GM19468 (cell line): ENCODE data around the gene PPP2R5C.

ENCODE experiments used
- ATAC-seq: cut with Tn5 transposase; IDR thresholded peaks from one replicate; pipeline ENCODE4 v1.9.1; 2021; ENCODE audit warnings: mild to moderate bottlenecking, moderate library complexity, moderate number of reproducible peaks; ENCODE audit not compliant: unreplicated experiment; ENCODE audit errors: extremely low read depth

Gene PPP2R5C

GRCh38 chr14:101878211-101878821 lies 116.8 kb downstream of the PPP2R5C start:
- no peak for ATAC-seq

GRCh38 chr14:101878822-101879528 lies 117.5 kb downstream of the PPP2R5C start:
- no peak for ATAC-seq

- no peak for ATAC-seq
Measured at GRCh38 chr14:101879529-101880336, 118.2 kb downstream of the PPP2R5C start.

GRCh38 chr14:101881426-101881825 lies 119.9 kb downstream of the PPP2R5C start:
- ATAC-seq: no peak

- ATAC-seq: no peak
Measured at GRCh38 chr14:101882141-101882935, 120.8 kb downstream of the PPP2R5C start.

GRCh38 chr14:101884089-101884933 lies 122.8 kb downstream of the PPP2R5C start:
- ATAC-seq: no peak

GRCh38 chr14:101884934-101885576 lies 123.5 kb downstream of the PPP2R5C start:
- no peak for ATAC-seq

- ATAC-seq: no peak
Measured at GRCh38 chr14:101887219-101887618, 125.7 kb downstream of the PPP2R5C start.

- no peak for ATAC-seq
Measured at GRCh38 chr14:101888182-101888581, 126.7 kb downstream of the PPP2R5C start.

- ATAC-seq: no peak
Measured at GRCh38 chr14:101889366-101889765, 127.9 kb downstream of the PPP2R5C start.

GRCh38 chr14:101889898-101890297 lies 128.4 kb downstream of the PPP2R5C start:
- no peak for ATAC-seq

- ATAC-seq: no peak
Measured at GRCh38 chr14:101891471-101891870, 130.0 kb downstream of the PPP2R5C start.

- ATAC-seq: no peak
Measured at GRCh38 chr14:101893759-101894158, 132.2 kb downstream of the PPP2R5C start.

GRCh38 chr14:101894365-101895081 lies 133.0 kb downstream of the PPP2R5C start:
- ATAC-seq: no peak

GRCh38 chr14:101895256-101895655 lies 133.7 kb downstream of the PPP2R5C start:
- no peak for ATAC-seq

- ATAC-seq: no peak
Measured at GRCh38 chr14:101897326-101897725, 135.8 kb downstream of the PPP2R5C start.

- ATAC-seq: no peak
Measured at GRCh38 chr14:101898416-101898815, 136.9 kb downstream of the PPP2R5C start.

- ATAC-seq: no peak
Measured at GRCh38 chr14:101899263-101899662, 137.8 kb downstream of the PPP2R5C start.
